Esophagus muscularis mucosa (tissue), 4 donors: Measurements from ENCODE around the gene IMMP1L. TPM values are rescaled to one million over a fixed set of nuclear protein-coding genes. Genes with fewer than 3 reads are reported as not detected.

Experiments
- DNase-seq: peaks from one replicate; pipeline ENCODE4 v3.0.0-alpha.2; 2017; ENCODE audit errors: extremely low spot score
- H3K27ac ChIP-seq, 4 donors: fragments of 200-600 bp; sonication (generic); replicated peaks in 1 of 4; 1 replicate in 3 of 4; 2 replicates in 1 of 4; pipeline ENCODE4 v1.5.1; 2016 to 2019; ENCODE audit warnings: mild to moderate bottlenecking in 1 of 4
- H3K27me3 ChIP-seq, 4 donors: fragments of 200-600 bp; sonication (generic); one replicate each; pipeline versions ENCODE4 v1.5.1 to v1.6.0; 2016 to 2019
- H3K36me3 ChIP-seq, 4 donors: fragments of 200-600 bp; sonication (generic); one replicate each; pipeline ENCODE4 v1.5.1; 2016 to 2019
- H3K4me1 ChIP-seq, 4 donors: fragments of 200-600 bp; sonication (generic); one replicate each; pipeline ENCODE4 v1.5.1; 2016 to 2019
- H3K4me3 ChIP-seq, 4 donors: fragments of 200-600 bp; sonication (generic); 1 replicate in 2 of 4; 2 replicates in 2 of 4; pipeline ENCODE4 v1.5.1; 2016 to 2019; ENCODE audit warnings: mild to moderate bottlenecking in 4 of 4, moderate library complexity in 1 of 4
- H3K9me3 ChIP-seq, 4 donors: fragments of 200-600 bp; sonication (generic); 1 replicate in 3 of 4; 2 replicates in 1 of 4; pipeline ENCODE4 v1.5.1; 2016 to 2019
- CTCF ChIP-seq, 3 experiments: fragments of 200-600 bp in 2 of 3; fragments of 450-650 bp in 1 of 3; sonication (generic) in 2 of 3; IDR thresholded peaks; one replicate each; pipeline ENCODE4 v1.5.1; 2017 to 2019; ENCODE audit warnings: antibody characterized with exemption in 3 of 3, mild to moderate bottlenecking in 2 of 3, moderate library complexity in 1 of 3
- EP300 ChIP-seq: sonication (generic); formaldehyde crosslinking; IDR thresholded peaks from one replicate; pipeline ENCODE4 v1.6.1; 2017; ENCODE audit warnings: antibody characterized with exemption
- POLR2A ChIP-seq: fragments of 450-650 bp; IDR thresholded peaks from one replicate; pipeline ENCODE4 v1.6.1; 2017; ENCODE audit warnings: antibody characterized with exemption, moderate library complexity, mild to moderate bottlenecking, low read depth
- POLR2AphosphoS5 ChIP-seq, 2 donors: sonication (generic); formaldehyde crosslinking; IDR thresholded peaks; one replicate each; pipeline ENCODE4 v1.6.1; 2017; ENCODE audit warnings: antibody characterized with exemption in 2 of 2
- WGBS: methylation state at CpG from one replicate; pipeline ENCODE4 v1.1.5; 2018; 5-methylcytosine and 5-hydroxymethylcytosine counted together
- intact Hi-C: fragments of 100-400 bp; cut with DNase I; formaldehyde crosslinking; loops from one replicate; pipeline ENCODE4 v1.15.1; 2023
- total RNA-seq, 4 donors: library from RNA; depleted of rRNA; stranded (reverse); fragments of >200 nt; gene quantifications; one replicate each; pipeline versions ENCODE4 v1.1.0 to v1.2.1, GENCODE V29; 2016

IMMP1L gene
- total RNA-seq, 4 donors from 2014 or later = 27.8 to 49.8 (median 40.1) TPM

GRCh38 chr11:31535479-31535878, 26.1 kb upstream of the IMMP1L start:
- Histone ChIP-seq H3K4me1 (no peaks in the 10 kb centered on the region), H3K4me3 (no peak overlapping the region), H3K36me3 (peaks cover 0 to 5% (median 2%) of the 10 kb centered on the region in 4 donors), H3K9me3 (no peaks in the 10 kb centered on the region), H3K27ac (no peak overlapping the region), H3K27me3 (no peaks in the 10 kb centered on the region)
- no peak for DNase-seq
- WGBS = 92% methylated on average over 4 of the region's 4 CpGs
- no peak for TF ChIP-seq EP300
- TF ChIP-seq POLR2AphosphoS5 (IDR thresholded peaks at IDR 0.05) = no peak
- no peak for TF ChIP-seq POLR2A
- TF ChIP-seq CTCF (IDR thresholded peaks at IDR 0.05) = no peak
- intact Hi-C loops = no loop called here

- no peak overlapping the region for H3K4me3 ChIP-seq
- H3K36me3 ChIP-seq = peaks cover 0 to 2% (median 0%) of the 10 kb centered on the region in 4 donors
- H3K9me3 ChIP-seq = no peaks in the 10 kb centered on the region
- intact Hi-C loops = no loop called here
- WGBS = 100% methylated on average over 1 of the region's 1 CpG
- no peak for TF ChIP-seq POLR2A
- no peak for TF ChIP-seq CTCF (IDR thresholded peaks at IDR 0.05)
- no peaks in the 10 kb centered on the region for H3K27me3 ChIP-seq
- DNase-seq = no peak
- no peaks in the 10 kb centered on the region for H3K4me1 ChIP-seq
- no peak overlapping the region for H3K27ac ChIP-seq
These were observed 21.9 kb upstream of the IMMP1L start for GRCh38 chr11:31531293-31531692.

GRCh38 chr11:31529701-31530100, 20.3 kb upstream of the IMMP1L start:
- H3K4me1 ChIP-seq = no peaks in the 10 kb centered on the region
- H3K36me3 ChIP-seq = no peaks in the 10 kb centered on the region
- intact Hi-C loops = no loop called here
- no peak for DNase-seq
- no peak for TF ChIP-seq CTCF (IDR thresholded peaks at IDR 0.05)
- no peak for TF ChIP-seq EP300
- no peak for TF ChIP-seq POLR2A
- TF ChIP-seq POLR2AphosphoS5 (IDR thresholded peaks at IDR 0.05) = no peak
- H3K27me3 ChIP-seq = no peaks in the 10 kb centered on the region
- H3K4me3 ChIP-seq = no peak overlapping the region
- H3K9me3 ChIP-seq = no peaks in the 10 kb centered on the region
- H3K27ac ChIP-seq = no peak overlapping the region

GRCh38 chr11:31529189-31529588, 19.8 kb upstream of the IMMP1L start:
- no peak overlapping the region for H3K4me3 ChIP-seq
- no peak for DNase-seq
- no peaks in the 10 kb centered on the region for H3K4me1 ChIP-seq
- WGBS = 90% methylated on average over 2 of the region's 2 CpGs
- H3K27ac ChIP-seq = no peak overlapping the region
- H3K27me3 ChIP-seq = no peaks in the 10 kb centered on the region
- intact Hi-C loops = no loop called here
- no peaks in the 10 kb centered on the region for H3K9me3 ChIP-seq
- TF ChIP-seq CTCF (IDR thresholded peaks at IDR 0.05) (no peak), POLR2AphosphoS5 (IDR thresholded peaks at IDR 0.05) (no peak), POLR2A (no peak), EP300 (no peak)
- H3K36me3 ChIP-seq = peaks cover 0 to 2% (median 0%) of the 10 kb centered on the region in 4 donors

GRCh38 chr11:31521497-31522150, 12.2 kb upstream of the IMMP1L start:
- intact Hi-C loops = no loop called here
- no peaks in the 10 kb centered on the region for H3K27me3 ChIP-seq
- no peak for DNase-seq
- no peaks in the 10 kb centered on the region for H3K4me1 ChIP-seq
- no peak for TF ChIP-seq CTCF (IDR thresholded peaks at IDR 0.05)
- TF ChIP-seq POLR2A = no peak
- TF ChIP-seq EP300 = no peak
- no peak for TF ChIP-seq POLR2AphosphoS5 (IDR thresholded peaks at IDR 0.05)
- H3K4me3 ChIP-seq = no peak overlapping the region
- peaks cover 0 to 4% (median 0%) of the 10 kb centered on the region in 4 donors for H3K36me3 ChIP-seq
- H3K27ac ChIP-seq = no peak overlapping the region
- H3K9me3 ChIP-seq = no peaks in the 10 kb centered on the region
